Measurements from ENCODE around the gene CDH1. TPM values are rescaled to one million over a fixed set of nuclear protein-coding genes. Genes with fewer than 3 reads are reported as not detected.

CDH1 gene
- total RNA-seq, 2 donors from 2014 or later, result 95.3 to 107 TPM

DNA sequence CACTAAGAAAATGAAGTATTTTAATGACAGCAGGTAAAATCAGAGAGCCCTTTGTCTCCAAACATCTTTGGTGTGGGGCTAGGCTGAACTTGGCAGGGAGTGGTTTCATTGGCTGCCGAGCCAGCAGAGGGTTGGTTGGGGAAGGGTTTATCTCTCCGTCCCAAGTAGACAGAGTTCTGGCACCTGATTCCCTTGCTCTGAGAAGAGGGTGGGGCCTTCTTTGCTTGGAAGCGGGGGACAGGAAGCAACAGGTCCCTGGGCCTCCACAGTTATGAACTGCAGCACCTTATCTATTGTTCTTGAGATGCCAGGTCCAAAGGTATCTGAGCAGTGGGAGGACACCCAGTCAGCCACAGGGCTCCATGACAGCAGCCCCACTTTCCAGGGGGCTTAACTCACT lies 12.3 kb upstream of the CDH1 start:
- Histone ChIP-seq H3K36me3 (replicated peaks in 1 of 2; ENCODE audit: insufficient read depth in 1 of 2, low read depth in 2 of 2) (no peaks in the 10 kb centered on the region), H3K27ac (no peak overlapping the region), H3K27me3 (no peaks in the 10 kb centered on the region), H3K9me3 (no peaks in the 10 kb centered on the region), H3K4me1 (no peaks in the 10 kb centered on the region), H3K4me3 (no peak overlapping the region)
- ATAC-seq, result peak; percentile 18
- intact Hi-C loops (cut with DNase I), result no loop called here
- no peak for DNase-seq
- TF ChIP-seq POLR2A (IDR thresholded peaks at IDR 0.05), result no peak
- TF ChIP-seq, protein P1, sequence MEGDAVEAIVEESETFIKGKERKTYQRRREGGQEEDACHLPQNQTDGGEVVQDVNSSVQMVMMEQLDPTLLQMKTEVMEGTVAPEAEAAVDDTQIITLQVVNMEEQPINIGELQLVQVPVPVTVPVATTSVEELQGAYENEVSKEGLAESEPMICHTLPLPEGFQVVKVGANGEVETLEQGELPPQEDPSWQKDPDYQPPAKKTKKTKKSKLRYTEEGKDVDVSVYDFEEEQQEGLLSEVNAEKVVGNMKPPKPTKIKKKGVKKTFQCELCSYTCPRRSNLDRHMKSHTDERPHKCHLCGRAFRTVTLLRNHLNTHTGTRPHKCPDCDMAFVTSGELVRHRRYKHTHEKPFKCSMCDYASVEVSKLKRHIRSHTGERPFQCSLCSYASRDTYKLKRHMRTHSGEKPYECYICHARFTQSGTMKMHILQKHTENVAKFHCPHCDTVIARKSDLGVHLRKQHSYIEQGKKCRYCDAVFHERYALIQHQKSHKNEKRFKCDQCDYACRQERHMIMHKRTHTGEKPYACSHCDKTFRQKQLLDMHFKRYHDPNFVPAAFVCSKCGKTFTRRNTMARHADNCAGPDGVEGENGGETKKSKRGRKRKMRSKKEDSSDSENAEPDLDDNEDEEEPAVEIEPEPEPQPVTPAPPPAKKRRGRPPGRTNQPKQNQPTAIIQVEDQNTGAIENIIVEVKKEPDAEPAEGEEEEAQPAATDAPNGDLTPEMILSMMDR (IDR thresholded peaks at IDR 0.05), result no peak
- WGBS, 2 donors, result 23 to 33% methylated on average over 1 to 3 of the region's 3 CpGs

DNA sequence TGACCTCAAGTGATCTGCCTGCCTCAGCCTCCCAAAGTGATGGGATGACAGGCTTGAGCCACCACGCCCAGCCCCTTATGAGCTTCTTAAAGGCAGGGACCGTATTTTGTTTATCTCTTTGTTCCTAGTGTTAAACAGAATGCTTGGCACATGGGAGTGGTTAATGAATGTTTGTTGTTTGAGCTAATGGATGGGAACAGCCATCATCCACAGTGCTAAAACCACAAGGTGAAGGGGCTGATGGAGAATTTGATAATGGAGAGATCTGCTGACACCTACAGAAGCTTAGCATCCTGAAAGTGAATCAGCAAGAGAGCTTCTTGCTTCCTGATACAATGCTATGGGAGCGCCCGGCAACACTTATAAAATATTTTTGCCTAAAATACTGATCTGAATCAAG lies 8.6 kb upstream of the CDH1 start:
- H3K4me3 ChIP-seq, result no peak overlapping the region
- H3K27ac ChIP-seq, result no peak overlapping the region
- peaks cover 19% of the 10 kb centered on the region for H3K4me1 ChIP-seq
- TF ChIP-seq POLR2A (IDR thresholded peaks at IDR 0.05), result no peak
- TF ChIP-seq, protein P1 (IDR thresholded peaks at IDR 0.05), result no peak
- no peak for ATAC-seq
- no peaks in the 10 kb centered on the region for H3K36me3 ChIP-seq (replicated peaks in 1 of 2; ENCODE audit: insufficient read depth in 1 of 2, low read depth in 2 of 2)
- DNase-seq, result no peak
- no peaks in the 10 kb centered on the region for H3K9me3 ChIP-seq
- 82 to 86% methylated on average over 4 of the region's 4 CpGs for WGBS, 2 donors
- intact Hi-C loops (cut with DNase I), result no loop called here
- no peaks in the 10 kb centered on the region for H3K27me3 ChIP-seq

DNA sequence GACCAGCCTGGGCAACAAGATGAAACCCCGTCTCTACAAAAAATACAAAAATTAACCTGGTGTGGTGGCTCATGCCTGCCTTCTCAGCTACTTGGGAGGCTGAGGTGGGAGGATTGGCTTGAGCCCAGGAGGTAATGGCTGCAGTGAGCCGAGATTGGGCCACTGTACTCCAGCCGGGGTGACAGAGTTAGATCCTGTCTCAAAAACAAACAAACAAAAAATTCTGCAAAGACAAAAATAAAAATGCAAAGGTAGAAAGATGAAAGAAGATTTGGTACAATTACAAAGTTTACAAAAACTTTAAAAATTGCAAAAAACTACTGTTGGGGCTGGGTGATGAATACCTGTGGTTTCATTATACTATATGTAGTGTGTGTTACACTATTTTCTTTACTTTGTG lies 5.5 kb upstream of the CDH1 start:
- DNase-seq (no peak), ATAC-seq (no peak)
- WGBS, 2 donors, result 13 to 14% methylated on average over 3 of the region's 3 CpGs
- intact Hi-C loops (cut with DNase I), result loop anchor here (10.0 kb wide), 1 partner anchor 63 kb away; no protein-coding TSS in a partner anchor
- no peaks in the 10 kb centered on the region for H3K36me3 ChIP-seq (replicated peaks in 1 of 2; ENCODE audit: insufficient read depth in 1 of 2, low read depth in 2 of 2)
- peaks cover 27% of the 10 kb centered on the region for H3K4me1 ChIP-seq
- no peak overlapping the region for H3K4me3 ChIP-seq
- TF ChIP-seq POLR2A (IDR thresholded peaks at IDR 0.05), result no peak
- TF ChIP-seq, protein P1 (IDR thresholded peaks at IDR 0.05), result no peak
- H3K27ac ChIP-seq, result peak overlapping the region in 3 of 4 donors; percentile 60 to 85 (median 76)
- no peaks in the 10 kb centered on the region for H3K27me3 ChIP-seq
- H3K9me3 ChIP-seq, result no peaks in the 10 kb centered on the region

DNA sequence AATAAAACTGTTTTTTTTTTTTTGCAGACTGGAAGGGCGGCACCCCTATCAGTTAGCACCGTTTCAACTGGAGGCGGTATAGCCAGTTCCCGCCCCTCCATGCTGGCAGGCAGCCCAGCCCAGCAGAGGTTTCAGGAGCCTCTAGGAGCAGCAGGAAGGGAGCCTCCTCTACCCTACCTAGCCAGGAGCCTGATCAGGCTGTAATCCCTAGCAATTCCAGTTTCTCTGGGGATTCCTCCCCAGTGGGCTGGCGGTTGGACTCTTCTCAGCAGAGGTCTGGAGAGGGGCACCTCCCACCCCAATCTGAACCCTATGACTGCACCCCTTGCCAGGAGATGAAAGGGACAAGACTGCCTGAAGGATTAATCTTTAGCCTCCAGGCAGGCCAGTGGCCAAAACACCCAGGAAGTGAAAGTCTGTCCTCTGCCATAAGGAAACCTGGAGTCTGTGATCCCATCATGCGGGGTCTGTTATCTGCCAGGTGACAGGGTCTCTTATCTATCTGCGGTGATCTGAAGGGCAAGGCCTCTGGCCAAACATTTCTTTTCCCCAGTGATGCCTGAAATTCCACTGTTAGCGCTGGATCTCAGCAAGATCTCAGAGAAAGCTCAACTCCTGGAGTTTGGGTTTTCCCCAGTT lies 4.9 kb upstream of the CDH1 start:
- ATAC-seq (peak; percentile 88), DNase-seq (peak; percentile 87 to 94 (median 90))
- no peaks in the 10 kb centered on the region for H3K27me3 ChIP-seq
- TF ChIP-seq, protein P1 (IDR thresholded peaks at IDR 0.05), result no peak
- TF ChIP-seq POLR2A (IDR thresholded peaks at IDR 0.05), result peak in 2 of 3 donors; percentile 19 to 29
- no peaks in the 10 kb centered on the region for H3K36me3 ChIP-seq (replicated peaks in 1 of 2; ENCODE audit: insufficient read depth in 1 of 2, low read depth in 2 of 2)
- no peak overlapping the region for H3K4me3 ChIP-seq
- no peaks in the 10 kb centered on the region for H3K9me3 ChIP-seq
- 11 to 13% methylated on average over 6 to 8 of the region's 8 CpGs for WGBS, 2 donors
- intact Hi-C loops (cut with DNase I), result loop anchor here (10.0 kb wide), 1 partner anchor 63 kb away; no protein-coding TSS in a partner anchor
- H3K27ac ChIP-seq, result peak overlapping the region; percentile 46 to 85 (median 68)
- H3K4me1 ChIP-seq, result peaks cover 31% of the 10 kb centered on the region
